Limb (tissue), 2 donors: ENCODE results near the gene POLA1.

Experiments used
- DNase-seq, 2 donors: peaks; one replicate each; pipeline ENCODE4 v3.0.0-alpha.2; 2016; ENCODE audit errors: extremely low spot score in 2 of 2

POLA1 gene

GRCh38 chrX:25022499-25023325 is 329.0 kb downstream of the POLA1 start:
- DNase-seq = no peak

- no peak for DNase-seq
Observed at GRCh38 chrX:25023908-25024307, 330.2 kb downstream of the POLA1 start.

GRCh38 chrX:25025615-25026014 is 331.9 kb downstream of the POLA1 start:
- no peak for DNase-seq

- DNase-seq = no peak
Observed at GRCh38 chrX:25026576-25026975, 332.9 kb downstream of the POLA1 start.

GRCh38 chrX:25028726-25029125 is 335.0 kb downstream of the POLA1 start:
- DNase-seq = no peak

GRCh38 chrX:25029288-25029825 is 335.6 kb downstream of the POLA1 start:
- DNase-seq = no peak

- no peak for DNase-seq
Observed at GRCh38 chrX:25034889-25035288, 341.2 kb downstream of the POLA1 start.

GRCh38 chrX:25039036-25039435 is 345.3 kb downstream of the POLA1 start:
- no peak for DNase-seq

GRCh38 chrX:25043192-25043591 is 349.5 kb downstream of the POLA1 start:
- DNase-seq = no peak
